Kidney (tissue), 14 donors: Measurements from ENCODE around the gene MAN2A2. TPM values are rescaled to one million over a fixed set of nuclear protein-coding genes. Genes with fewer than 3 reads are reported as not detected.

Source experiments
- DNase-seq, 5 donors: peaks; one replicate each; pipeline ENCODE4 v3.0.0-alpha.2; 2013 to 2020
- FAIRE-seq: peaks from 2 replicates; lab custom pipeline; 2012; peaks lifted over from hg19 to GRCh38; lab: Jason Lieb, UNC
- H3K27ac ChIP-seq, 2 donors: one replicate each; pipeline ENCODE4 v1.7.0; 2013; ENCODE audit warnings: low read depth in 2 of 2, low read length in 2 of 2, inconsistent platforms in 1 of 2
- H3K27me3 ChIP-seq: one replicate; pipeline ENCODE4 v1.7.1; 2013; ENCODE audit warnings: low read length, inconsistent platforms; ENCODE audit not compliant: control insufficient read depth, insufficient read depth
- H3K36me3 ChIP-seq, 3 donors: one replicate each; pipeline versions ENCODE4 v1.7.0 to v1.7.1; 2013; ENCODE audit warnings: low read length in 3 of 3, control low read depth in 1 of 3, inconsistent platforms in 1 of 3; ENCODE audit not compliant: insufficient read depth in 3 of 3, control insufficient read depth in 2 of 3
- H3K4me1 ChIP-seq, 3 donors: one replicate each; pipeline versions ENCODE4 v1.7.0 to v1.7.1; 2013; ENCODE audit warnings: low read length in 3 of 3, inconsistent platforms in 1 of 3, low read depth in 1 of 3; ENCODE audit not compliant: control insufficient read depth in 2 of 3, insufficient read depth in 2 of 3
- H3K4me3 ChIP-seq, 3 donors: one replicate each; pipeline versions ENCODE4 v1.7.0 to v1.8.1; 2013; ENCODE audit warnings: low read length in 3 of 3, control low read depth in 1 of 3, inconsistent platforms in 1 of 3
- H3K9ac ChIP-seq, 3 donors: one replicate each; pipeline versions ENCODE4 v1.7.0 to v1.7.1; 2013; ENCODE audit warnings: low read length in 3 of 3, control low read depth in 1 of 3, inconsistent platforms in 1 of 3
- H3K9me3 ChIP-seq, 3 donors: one replicate each; pipeline versions ENCODE4 v1.7.0 to v1.7.1; 2013; ENCODE audit warnings: low read length in 3 of 3, control low read depth in 1 of 3, inconsistent platforms in 1 of 3; ENCODE audit not compliant: control insufficient read depth in 2 of 3, insufficient read depth in 1 of 3
- CTCF ChIP-seq: IDR thresholded peaks from 3 replicates; pipeline ENCODE4 v1.5.1; 2012; ENCODE audit warnings: mild to moderate bottlenecking, moderate library complexity, borderline replicate concordance; ENCODE audit not compliant: insufficient read depth; ENCODE audit errors: extremely low read depth
- intact Hi-C: fragments of 100-400 bp; cut with DNase I; formaldehyde crosslinking; loops from one replicate; pipeline ENCODE4 v1.11.1; 2022
- polyA plus RNA-seq: library from polyadenylated mRNA; stranded (reverse); fragments of 350-450 nt; fragmentation: Illumina TruSeq; extraction: RNeasy Lipid Tissue Mini Kit (QIAGEN cat#74804); gene quantifications from one replicate; pipeline ENCODE4 v1.2.3, GENCODE V29; 2014; ENCODE audit warnings: low read depth, low replicate concordance; ENCODE audit not compliant: insufficient read depth
- total RNA-seq: library from RNA; stranded (reverse); fragmentation: NEBNext Ultra II Directional; extraction: Animal tissue kit (Norgen Biotek cat#: 25700); gene quantifications from one replicate; pipeline ENCODE4 v1.2.1, GENCODE V29; 2021
- donor health status: control.
- donor health status: control.
- donor health status: control.
- donor health status: control.
- donor health status: control.
- donor health status: DM: yes; HTN: yes; CAD: no.
- donor health status: Normal renal cell carcinoma (clear cell type).

MAN2A2 gene
- total and polyA plus RNA-seq, 2 donors from 2014 or later, result 11.4 to 56.3 TPM

GRCh38 chr15:90938261-90938660 lies 35.2 kb downstream of the MAN2A2 start:
- peak in 1 of 5 donors; percentile 15 for DNase-seq
- no peaks in the 10 kb centered on the region for H3K27me3 ChIP-seq
- intact Hi-C loops, result no loop called here
- H3K4me3 ChIP-seq, result no peak overlapping the region
- peaks cover 0 to 15% (median 7%) of the 10 kb centered on the region in 3 donors for H3K4me1 ChIP-seq
- no peaks in the 10 kb centered on the region for H3K9me3 ChIP-seq
- H3K27ac ChIP-seq, result no peak overlapping the region
- H3K36me3 ChIP-seq, result peaks cover 8 to 33% (median 29%) of the 10 kb centered on the region in 3 donors
- no peak overlapping the region for H3K9ac ChIP-seq
- FAIRE-seq, result no peak
- no peak for TF ChIP-seq CTCF

DNA sequence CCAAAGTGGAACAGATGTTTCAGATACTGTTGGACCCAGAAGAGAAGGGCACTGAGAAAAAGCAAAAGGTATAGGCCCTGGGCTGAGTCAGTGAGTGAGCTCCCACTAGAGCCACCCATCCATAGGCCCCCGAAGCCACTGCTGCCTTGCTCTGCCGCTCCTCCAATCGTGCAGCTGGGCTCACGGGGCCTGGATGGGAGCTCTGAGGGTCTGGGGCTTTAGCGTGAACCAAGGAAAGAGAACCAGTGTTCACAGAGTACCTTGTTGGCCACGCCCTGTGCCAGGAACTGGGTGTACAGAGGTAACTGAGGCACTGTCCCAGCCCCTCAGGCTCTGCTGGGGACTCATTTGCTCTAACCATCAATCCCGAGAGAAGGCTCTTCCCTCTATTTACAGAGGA lies 36.7 kb downstream of the MAN2A2 start:
- no peaks in the 10 kb centered on the region for H3K27me3 ChIP-seq
- H3K4me3 ChIP-seq, result no peak overlapping the region
- H3K36me3 ChIP-seq, result peaks cover 8 to 38% (median 36%) of the 10 kb centered on the region in 3 donors
- H3K4me1 ChIP-seq, result peaks cover 0 to 10% (median 3%) of the 10 kb centered on the region in 3 donors
- TF ChIP-seq CTCF, result no peak
- intact Hi-C loops, result no loop called here
- FAIRE-seq, result no peak
- no peaks in the 10 kb centered on the region for H3K9me3 ChIP-seq
- no peak overlapping the region for H3K9ac ChIP-seq
- peak in 1 of 5 donors; percentile 60 for DNase-seq
- no peak overlapping the region for H3K27ac ChIP-seq

DNA sequence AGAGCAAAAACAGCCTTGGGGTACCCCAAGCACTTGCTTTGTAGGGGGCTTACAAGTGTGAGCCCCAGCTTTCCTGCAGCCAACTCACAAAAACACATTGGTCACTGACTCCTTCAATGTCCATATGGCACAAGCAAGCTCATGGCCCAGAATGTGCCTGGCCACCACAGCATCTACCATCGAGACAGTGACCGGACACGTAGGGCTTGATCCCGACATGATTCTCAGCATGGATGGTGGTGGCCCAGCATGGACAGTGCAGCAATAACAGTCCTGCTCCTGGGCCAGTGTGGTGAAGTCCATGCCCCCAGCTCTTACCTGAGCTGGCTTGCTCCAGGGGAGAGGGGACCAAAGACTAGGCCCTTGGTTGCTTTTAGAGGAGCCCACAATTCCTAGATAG lies 37.9 kb downstream of the MAN2A2 start:
- no peak overlapping the region for H3K27ac ChIP-seq
- H3K4me1 ChIP-seq, result peaks cover 0 to 4% (median 2%) of the 10 kb centered on the region in 3 donors
- no peaks in the 10 kb centered on the region for H3K9me3 ChIP-seq
- no peak overlapping the region for H3K9ac ChIP-seq
- TF ChIP-seq CTCF, result no peak
- no peaks in the 10 kb centered on the region for H3K27me3 ChIP-seq
- peaks cover 8 to 42% (median 40%) of the 10 kb centered on the region in 3 donors for H3K36me3 ChIP-seq
- FAIRE-seq (no peak), DNase-seq (peak in 1 of 5 donors; percentile 25)
- no peak overlapping the region for H3K4me3 ChIP-seq
- intact Hi-C loops, result no loop called here
